Keratinocyte (primary cell): ENCODE measurements around the gene SF3B6. TPM values are rescaled to one million over a fixed set of nuclear protein-coding genes. Genes with fewer than 3 reads are reported as not detected.

ENCODE experiments used
- DNase-seq: peaks from one replicate; pipeline ENCODE4 v3.0.0-alpha.2; 2011; ENCODE audit warnings: low read depth, missing footprints, low spot score
- FAIRE-seq: peaks from 2 replicates; lab custom pipeline; 2011; peaks lifted over from hg19 to GRCh38; lab: Jason Lieb, UNC
- H2AFZ ChIP-seq: 2 replicates; pipeline ENCODE4 v1.6.0; 2012; ENCODE audit warnings: low read length, control low read depth, inconsistent platforms; ENCODE audit not compliant: control insufficient read depth
- H3K27ac ChIP-seq: 2 replicates; pipeline ENCODE4 v1.5.1; 2011; ENCODE audit warnings: low read length; ENCODE audit not compliant: control insufficient read depth, insufficient read depth
- H3K27me3 ChIP-seq: 3 replicates; pipeline ENCODE4 v1.6.0; 2011; ENCODE audit warnings: low read length; ENCODE audit not compliant: control insufficient read depth, insufficient read depth; ENCODE audit errors: extremely low read depth
- H3K36me3 ChIP-seq, 2 experiments: 2 replicates in 1 of 2; 3 replicates in 1 of 2; pipeline ENCODE4 v1.5.1; 2011; ENCODE audit warnings: low read length in 2 of 2, mild to moderate bottlenecking in 1 of 2; ENCODE audit not compliant: control insufficient read depth in 2 of 2, insufficient read depth in 2 of 2; ENCODE audit errors: extremely low read depth in 1 of 2
- H3K4me1 ChIP-seq: 3 replicates; pipeline ENCODE4 v1.5.1; 2011; ENCODE audit warnings: low read length; ENCODE audit not compliant: control insufficient read depth, insufficient read depth; ENCODE audit errors: extremely low read depth
- H3K4me2 ChIP-seq: 3 replicates; pipeline ENCODE4 v1.6.0; 2011; ENCODE audit warnings: low read depth, low read length; ENCODE audit not compliant: control insufficient read depth, insufficient read depth; ENCODE audit errors: extremely low read depth
- H3K4me3 ChIP-seq, 3 experiments: fragments of 200-600 bp in 1 of 3; sonication (generic) in 1 of 3; 2 replicates in 2 of 3; 3 replicates in 1 of 3; pipeline ENCODE4 v1.5.1; 2011 to 2016; ENCODE audit warnings: low read length in 3 of 3, mild to moderate bottlenecking in 3 of 3, control low read depth in 2 of 3, inconsistent platforms in 1 of 3, low read depth in 1 of 3, mixed read lengths in 1 of 3, mixed run types in 1 of 3, moderate library complexity in 1 of 3; ENCODE audit not compliant: control insufficient read depth in 2 of 3, insufficient read depth in 2 of 3; ENCODE audit errors: extremely low read depth in 1 of 3
- H3K79me2 ChIP-seq: 2 replicates; pipeline ENCODE4 v1.6.0; 2012; ENCODE audit warnings: low read length; ENCODE audit not compliant: control insufficient read depth, insufficient read depth
- H3K9ac ChIP-seq: 3 replicates; pipeline ENCODE4 v1.6.0; 2011; ENCODE audit warnings: low read length; ENCODE audit not compliant: control insufficient read depth, insufficient read depth; ENCODE audit errors: extremely low read depth
- H3K9me1 ChIP-seq: 3 replicates; pipeline ENCODE4 v1.6.0; 2011; ENCODE audit warnings: low read length; ENCODE audit not compliant: control insufficient read depth, insufficient read depth; ENCODE audit errors: extremely low read depth
- H3K9me3 ChIP-seq: 2 replicates; pipeline ENCODE4 v1.5.1; 2012; ENCODE audit warnings: low read depth, low read length; ENCODE audit not compliant: control insufficient read depth
- H4K20me1 ChIP-seq: 3 replicates; pipeline ENCODE4 v1.6.0; 2011; ENCODE audit warnings: low read length; ENCODE audit not compliant: control insufficient read depth, insufficient read depth; ENCODE audit errors: extremely low read depth
- EZH2 ChIP-seq: IDR thresholded peaks from one replicate; pipeline ENCODE4 v1.6.1; 2012; ENCODE audit warnings: inconsistent platforms, mild to moderate bottlenecking, low read length, moderate library complexity
- dilution Hi-C: fragments of 300-500 bp; cut with MboI; formaldehyde crosslinking; loops from one replicate; pipeline ENCODE4 v1.7.0; 2020; ENCODE audit warnings: low sequenced_read_pairs; ENCODE audit not compliant: extremely low pct_ligation_motif_present
- polyA plus RNA-seq, 5 experiments: library from polyadenylated mRNA; depleted of rRNA in 3 of 5; stranded (reverse) in 3 of 5; stranded (forward) in 1 of 5; unstranded in 1 of 5; fragments of >200 nt; gene quantifications; 1 replicate in 1 of 5; 2 replicates in 3 of 5; 3 replicates in 1 of 5; pipeline versions ENCODE4 v1.2.1 to v1.2.3, GENCODE V29; 2011 to 2012; ENCODE audit warnings: missing spikeins in 2 of 5, low read depth in 1 of 5, low replicate concordance in 1 of 5
- TF ChIP-seq, protein P1 (sequence below), 3 experiments: IDR thresholded peaks in 1 of 3; conservative IDR thresholded peaks in 1 of 3; optimal IDR thresholded peaks in 1 of 3; 2 replicates in 2 of 3; 3 replicates in 1 of 3; pipeline versions ENCODE3 to v1.5.1; 2011; ENCODE audit warnings: low read length in 3 of 3, mild to moderate bottlenecking in 3 of 3, moderate library complexity in 2 of 3, control low read depth in 1 of 3, inconsistent platforms in 1 of 3; ENCODE audit not compliant: insufficient read depth in 2 of 3; ENCODE audit errors: extremely low read depth in 1 of 3

Gene SF3B6
- polyA plus RNA-seq, 1 donor (not counting 4 experiments of a cell fraction or from before 2014, with no cell fraction given), result 347 TPM

DNA sequence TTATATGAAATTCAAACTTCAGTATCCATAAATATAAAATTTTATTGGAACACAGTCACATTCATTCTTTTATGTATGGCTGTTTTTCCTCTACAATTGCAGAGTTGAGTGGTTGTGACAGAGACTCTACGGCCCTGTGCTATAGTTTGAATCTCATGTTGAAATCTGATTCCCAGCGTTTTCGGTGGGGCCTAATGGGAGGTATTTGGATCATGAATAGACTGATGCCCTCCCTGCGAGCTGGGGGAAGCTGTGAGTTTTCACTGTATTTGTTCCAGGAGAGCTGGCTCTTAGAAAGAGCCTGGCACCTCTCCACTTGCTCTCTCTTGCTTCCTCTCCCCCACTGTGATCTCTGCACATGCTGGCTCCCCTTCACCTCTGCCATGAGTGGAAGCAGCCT is 45.3 kb upstream of the SF3B6 start:
- dilution Hi-C loops, result no loop called here
- FAIRE-seq, result no peak
- H3K27ac ChIP-seq, result no peak overlapping the region

DNA sequence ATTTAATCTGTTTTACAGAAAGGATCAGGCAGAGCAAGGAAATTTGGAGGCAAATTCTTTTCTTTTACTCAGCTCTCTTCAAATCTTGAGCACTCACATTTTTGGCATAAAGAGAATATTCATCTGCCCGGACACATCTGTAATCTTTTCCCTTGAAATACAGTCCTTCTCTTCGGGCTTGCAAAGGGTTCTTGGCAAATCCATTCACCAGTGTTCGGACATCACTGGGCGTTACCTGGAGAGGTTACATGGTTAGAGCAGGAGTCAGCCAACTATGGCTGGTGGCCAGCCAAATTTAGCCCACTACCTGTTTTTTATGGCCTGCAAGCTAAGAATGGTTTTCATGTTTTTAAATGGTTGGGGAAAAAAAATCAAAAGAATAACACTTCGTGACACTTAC is 44.9 kb upstream of the SF3B6 start:
- Histone ChIP-seq H3K9me1 (no peaks in the 10 kb centered on the region), H3K79me2 (no peaks in the 10 kb centered on the region), H3K4me1 (peaks cover 7% of the 10 kb centered on the region), H3K27me3 (no peaks in the 10 kb centered on the region), H3K4me2 (no peak overlapping the region), H3K27ac (no peak overlapping the region), H3K9me3 (no peaks in the 10 kb centered on the region), H4K20me1 (no peaks in the 10 kb centered on the region), H3K9ac (no peak overlapping the region), H3K4me3 (no peak overlapping the region), H2AFZ (no peak overlapping the region), H3K36me3 (no peaks in the 10 kb centered on the region)
- dilution Hi-C loops, result no loop called here
- no peak for FAIRE-seq
- TF ChIP-seq, protein P1, sequence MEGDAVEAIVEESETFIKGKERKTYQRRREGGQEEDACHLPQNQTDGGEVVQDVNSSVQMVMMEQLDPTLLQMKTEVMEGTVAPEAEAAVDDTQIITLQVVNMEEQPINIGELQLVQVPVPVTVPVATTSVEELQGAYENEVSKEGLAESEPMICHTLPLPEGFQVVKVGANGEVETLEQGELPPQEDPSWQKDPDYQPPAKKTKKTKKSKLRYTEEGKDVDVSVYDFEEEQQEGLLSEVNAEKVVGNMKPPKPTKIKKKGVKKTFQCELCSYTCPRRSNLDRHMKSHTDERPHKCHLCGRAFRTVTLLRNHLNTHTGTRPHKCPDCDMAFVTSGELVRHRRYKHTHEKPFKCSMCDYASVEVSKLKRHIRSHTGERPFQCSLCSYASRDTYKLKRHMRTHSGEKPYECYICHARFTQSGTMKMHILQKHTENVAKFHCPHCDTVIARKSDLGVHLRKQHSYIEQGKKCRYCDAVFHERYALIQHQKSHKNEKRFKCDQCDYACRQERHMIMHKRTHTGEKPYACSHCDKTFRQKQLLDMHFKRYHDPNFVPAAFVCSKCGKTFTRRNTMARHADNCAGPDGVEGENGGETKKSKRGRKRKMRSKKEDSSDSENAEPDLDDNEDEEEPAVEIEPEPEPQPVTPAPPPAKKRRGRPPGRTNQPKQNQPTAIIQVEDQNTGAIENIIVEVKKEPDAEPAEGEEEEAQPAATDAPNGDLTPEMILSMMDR (optimal IDR thresholded peaks at IDR 0.05 in 1 of 3, IDR thresholded peaks at IDR 0.05 in 1 of 3, conservative IDR thresholded peaks at IDR 0.05 in 1 of 3; ENCODE audit: extremely low read depth in 1 of 3, insufficient read depth in 2 of 3, low read length in 3 of 3), result no peak
- TF ChIP-seq EZH2, result no peak
- DNase-seq, result no peak

More for the DNA sequence above, 45.3 kb upstream of the SF3B6 start:
- no peak overlapping the region for H2AFZ ChIP-seq
- H3K9me1 ChIP-seq, result no peaks in the 10 kb centered on the region
- no peak overlapping the region for H3K4me2 ChIP-seq
- no peaks in the 10 kb centered on the region for H3K9me3 ChIP-seq
- H3K27me3 ChIP-seq, result no peaks in the 10 kb centered on the region
- no peaks in the 10 kb centered on the region for H3K79me2 ChIP-seq
- H4K20me1 ChIP-seq, result no peaks in the 10 kb centered on the region
- no peaks in the 10 kb centered on the region for H3K36me3 ChIP-seq
- H3K9ac ChIP-seq, result no peak overlapping the region
- no peak overlapping the region for H3K4me3 ChIP-seq
- peaks cover 7% of the 10 kb centered on the region for H3K4me1 ChIP-seq
- TF ChIP-seq, protein P1 (optimal IDR thresholded peaks at IDR 0.05 in 1 of 3, IDR thresholded peaks at IDR 0.05 in 1 of 3, conservative IDR thresholded peaks at IDR 0.05 in 1 of 3; ENCODE audit: extremely low read depth in 1 of 3, insufficient read depth in 2 of 3, low read length in 3 of 3), result no peak
- no peak for TF ChIP-seq EZH2
- DNase-seq, result no peak
